Liver (tissue), 3 donors: Measurements from ENCODE around the gene NCK2.

Experiments
- CTCF ChIP-seq: fragments of 150-350 bp; IDR thresholded peaks from 2 replicates; pipeline ENCODE4 v1.5.1; 2017; ENCODE audit warnings: improper control_type of control experiment, low read depth, low read length; ENCODE audit not compliant: missing input control
- EGR1 ChIP-seq, 2 donors: IDR thresholded peaks; 2 replicates each; pipeline ENCODE4 v1.6.1; 2016 to 2018; ENCODE audit warnings: antibody characterized with exemption in 2 of 2, low read depth in 2 of 2
- GABPA ChIP-seq, 2 donors: IDR thresholded peaks in 1 of 2; conservative IDR thresholded peaks in 1 of 2; 2 replicates each; pipeline ENCODE4 v1.6.1; 2016; ENCODE audit warnings: antibody characterized with exemption in 2 of 2, mild to moderate bottlenecking in 1 of 2, moderate library complexity in 1 of 2
- HNF4A ChIP-seq, 2 donors: conservative IDR thresholded peaks; 2 replicates each; pipeline ENCODE4 v1.6.1; 2016; ENCODE audit warnings: antibody characterized with exemption in 2 of 2, mild to moderate bottlenecking in 2 of 2
- RAD21 ChIP-seq, 2 donors: IDR thresholded peaks; 2 replicates each; pipeline ENCODE4 v1.6.1; 2016; ENCODE audit warnings: antibody characterized with exemption in 2 of 2, mild to moderate bottlenecking in 2 of 2
- RXRA ChIP-seq, 2 donors: IDR thresholded peaks; 2 replicates each; pipeline ENCODE4 v1.6.1; 2017 to 2018; ENCODE audit warnings: antibody characterized with exemption in 2 of 2, mild to moderate bottlenecking in 1 of 2
- TAF1 ChIP-seq: conservative IDR thresholded peaks from 2 replicates; pipeline ENCODE4 v1.6.1; 2016; ENCODE audit warnings: antibody characterized with exemption, mild to moderate bottlenecking
- YY1 ChIP-seq: IDR thresholded peaks from 2 replicates; pipeline ENCODE4 v1.6.1; 2016; ENCODE audit warnings: antibody characterized with exemption, mild to moderate bottlenecking
- TF ChIP-seq, protein P1 (sequence below): IDR thresholded peaks from 2 replicates; pipeline ENCODE4 v1.6.1; 2016; ENCODE audit warnings: antibody characterized with exemption
- donor health status: healthy.
- donor health status: healthy.

DNA sequence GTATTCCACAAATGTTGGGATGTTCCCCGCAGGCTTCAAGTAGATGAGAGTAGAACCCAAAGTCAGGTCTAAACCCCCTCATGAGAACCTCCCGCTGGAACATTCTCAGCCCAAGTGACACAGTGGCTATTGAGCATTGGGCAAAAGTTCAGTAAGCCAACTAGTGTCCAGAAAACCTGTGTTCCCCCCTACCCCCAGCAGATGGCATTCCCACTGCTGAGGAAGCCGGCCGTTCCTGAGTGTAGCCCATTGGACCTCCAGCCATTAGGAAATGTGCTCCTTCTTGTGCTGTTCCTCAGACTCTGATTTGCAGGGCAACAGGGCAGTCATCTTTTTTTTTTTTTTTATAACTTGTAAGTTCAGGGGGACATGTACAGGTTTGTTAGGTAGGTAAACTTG is 152.1 kb downstream of the NCK2 start:
- TF ChIP-seq YY1 (no peak), CTCF (no peak), HNF4A (conservative IDR thresholded peaks at IDR 0.05) (no peak), RXRA (IDR thresholded peaks at IDR 0.05) (no peak), EGR1 (IDR thresholded peaks at IDR 0.05; ENCODE audit: low read depth in 2 of 2) (no peak), RAD21 (IDR thresholded peaks at IDR 0.05) (peak in 1 of 2 donors; percentile 14), GABPA (IDR thresholded peaks at IDR 0.05 in 1 of 2, conservative IDR thresholded peaks at IDR 0.05 in 1 of 2) (no peak), TAF1 (no peak)
- TF ChIP-seq, protein P1, sequence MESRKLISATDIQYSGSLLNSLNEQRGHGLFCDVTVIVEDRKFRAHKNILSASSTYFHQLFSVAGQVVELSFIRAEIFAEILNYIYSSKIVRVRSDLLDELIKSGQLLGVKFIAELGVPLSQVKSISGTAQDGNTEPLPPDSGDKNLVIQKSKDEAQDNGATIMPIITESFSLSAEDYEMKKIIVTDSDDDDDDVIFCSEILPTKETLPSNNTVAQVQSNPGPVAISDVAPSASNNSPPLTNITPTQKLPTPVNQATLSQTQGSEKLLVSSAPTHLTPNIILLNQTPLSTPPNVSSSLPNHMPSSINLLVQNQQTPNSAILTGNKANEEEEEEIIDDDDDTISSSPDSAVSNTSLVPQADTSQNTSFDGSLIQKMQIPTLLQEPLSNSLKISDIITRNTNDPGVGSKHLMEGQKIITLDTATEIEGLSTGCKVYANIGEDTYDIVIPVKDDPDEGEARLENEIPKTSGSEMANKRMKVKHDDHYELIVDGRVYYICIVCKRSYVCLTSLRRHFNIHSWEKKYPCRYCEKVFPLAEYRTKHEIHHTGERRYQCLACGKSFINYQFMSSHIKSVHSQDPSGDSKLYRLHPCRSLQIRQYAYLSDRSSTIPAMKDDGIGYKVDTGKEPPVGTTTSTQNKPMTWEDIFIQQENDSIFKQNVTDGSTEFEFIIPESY = no peak
